Panc1 (cell line): Measurements from ENCODE around the gene ZNF236. TPM values are rescaled to one million over a fixed set of nuclear protein-coding genes. Genes with fewer than 3 reads are reported as not detected.

Experiments used
- ATAC-seq: fragments of 200-7000 bp; cut with Tn5 transposase; 2 replicates; pipeline ENCODE4 v1.9.1; 2020; ENCODE audit warnings: mild to moderate bottlenecking, moderate library complexity
- BruUV-seq: library from RNA; stranded (reverse); fragments of 400-500 nt; replicated peaks from 2 replicates; lab custom pipeline; 2021; lab: Mats Ljungman, UMichigan
- CTCF ChIA-PET: fragments of 300-600 bp; sonication (Branson Sonifier 250); formaldehyde crosslinking; loops from one replicate; lab custom pipeline; 2022; ENCODE audit warnings: antibody characterized with exemption; lab: Charles Lee
- POLR2A ChIA-PET: fragments of 300-600 bp; sonication (Branson Sonifier 250); formaldehyde crosslinking; loops from one replicate; lab custom pipeline; 2022; ENCODE audit warnings: antibody characterized with exemption; lab: Charles Lee
- DNase-seq: peaks from one replicate; pipeline ENCODE4 v3.0.0-alpha.2; 2010; ENCODE audit warnings: low read depth, low spot score
- H3K27ac ChIP-seq: 2 replicates; pipeline ENCODE4 v1.5.1; 2011; ENCODE audit warnings: mild to moderate bottlenecking, low read length, inconsistent platforms
- H3K27me3 ChIP-seq: fragments of 200-500 bp; sonication (Bioruptor generic); 2 replicates; pipeline ENCODE4 v1.6.0; 2014; ENCODE audit warnings: low read length, inconsistent platforms; ENCODE audit not compliant: control insufficient read depth, insufficient read depth
- H3K36me3 ChIP-seq: fragments of 200-500 bp; sonication (Bioruptor generic); 2 replicates; pipeline ENCODE4 v1.5.1; 2014; ENCODE audit warnings: inconsistent platforms, mild to moderate bottlenecking, low read length, moderate library complexity; ENCODE audit not compliant: control insufficient read depth, insufficient read depth
- H3K4me1 ChIP-seq: 2 replicates; pipeline ENCODE4 v1.5.1; 2011; ENCODE audit warnings: inconsistent platforms, mild to moderate bottlenecking, low read length, moderate library complexity; ENCODE audit not compliant: control insufficient read depth, insufficient read depth
- H3K4me3 ChIP-seq, 2 experiments: 2 replicates each; pipeline ENCODE4 v1.5.1; 2011 to 2012; ENCODE audit warnings: low read depth in 2 of 2, low read length in 2 of 2, mild to moderate bottlenecking in 2 of 2, inconsistent platforms in 1 of 2, moderate library complexity in 1 of 2
- H3K9me3 ChIP-seq: fragments of 200-500 bp; sonication (Bioruptor generic); 2 replicates; pipeline ENCODE4 v1.5.1; 2014; ENCODE audit warnings: low read depth, mild to moderate bottlenecking, inconsistent platforms, low read length, moderate library complexity; ENCODE audit not compliant: control insufficient read depth, insufficient read depth
- CTCF ChIP-seq: fragments of 450-650 bp; IDR thresholded peaks from 2 replicates; pipeline ENCODE4 v1.5.1; 2017; ENCODE audit warnings: mild to moderate bottlenecking
- POLR2AphosphoS5 ChIP-seq: IDR thresholded peaks from 2 replicates; pipeline ENCODE4 v1.6.1; 2012; ENCODE audit warnings: mild to moderate bottlenecking, low read depth, low read length, moderate library complexity
- REST ChIP-seq, 2 experiments: IDR thresholded peaks; 2 replicates each; pipeline ENCODE4 v1.6.1; 2011 to 2012; ENCODE audit warnings: low read depth in 2 of 2, control low read depth in 1 of 2, low read length in 1 of 2, mild to moderate bottlenecking in 1 of 2, moderate library complexity in 1 of 2; ENCODE audit not compliant: insufficient read depth in 1 of 2
- SIN3A ChIP-seq: IDR thresholded peaks from 2 replicates; pipeline ENCODE4 v1.6.1; 2012; ENCODE audit warnings: low read depth, mild to moderate bottlenecking, low read length, moderate library complexity, borderline replicate concordance; ENCODE audit not compliant: insufficient read depth
- TCF7L2 ChIP-seq: IDR thresholded peaks from 2 replicates; pipeline ENCODE4 v1.6.1; 2011; ENCODE audit warnings: mild to moderate bottlenecking, low read depth, low read length, inconsistent platforms
- in situ Hi-C: cut with HindIII; loops from 2 replicates; pipeline ENCODE4 v1.10.0; 2016; ENCODE audit warnings: low sequenced_read_pairs, low pct_unique_long_range_greater_than_20kb
- intact Hi-C: fragments of 100-400 bp; cut with micrococcal nuclease; formaldehyde crosslinking; loops from one replicate; pipeline ENCODE4 v1.10.0; 2022; ENCODE audit not compliant: unreplicated experiment
- total RNA-seq: library from RNA; stranded (reverse); gene quantifications from one replicate; pipeline ENCODE4 v1.2.1, GENCODE V29; 2021; ENCODE audit not compliant: unreplicated experiment

ZNF236 gene
- total RNA-seq, 1 experiment from 2014 or later: 32.2 TPM

GRCh38 chr18:76839086-76839794 is 16.9 kb downstream of the ZNF236 start:
- Histone ChIP-seq H3K9me3 (no peaks in the 10 kb centered on the region), H3K4me3 (peak overlapping the region; percentile 31 to 47), H3K27me3 (no peaks in the 10 kb centered on the region), H3K36me3 (no peaks in the 10 kb centered on the region), H3K4me1 (peaks cover 29% of the 10 kb centered on the region), H3K27ac (peak overlapping the region; percentile 86)
- ChIA-PET CTCF (no interaction called here), POLR2A (no interaction called here)
- intact Hi-C loops: no loop called here
- BruUV-seq: no TSS peak
- in situ Hi-C loops: no loop called here
- TF ChIP-seq POLR2AphosphoS5: no peak
- TF ChIP-seq CTCF: no peak
- no peak for TF ChIP-seq REST (IDR thresholded peaks at IDR 0.05; ENCODE audit: insufficient read depth in 1 of 2, low read depth in 2 of 2, low read length in 1 of 2)
- no peak for TF ChIP-seq SIN3A
- no peak for TF ChIP-seq TCF7L2
- ATAC-seq: peak; percentile 49; the same call in 1 of the 2 replicates
- DNase-seq: no peak

- intact Hi-C loops: no loop called here
- no peak overlapping the region for H3K4me3 ChIP-seq
- H3K27me3 ChIP-seq: no peaks in the 10 kb centered on the region
- H3K4me1 ChIP-seq: peaks cover 33% of the 10 kb centered on the region
- no peak for ATAC-seq
- ChIA-PET POLR2A (no interaction called here), CTCF (no interaction called here)
- H3K36me3 ChIP-seq: no peaks in the 10 kb centered on the region
- H3K9me3 ChIP-seq: no peaks in the 10 kb centered on the region
- no peak for TF ChIP-seq TCF7L2
- no peak for TF ChIP-seq SIN3A
- TF ChIP-seq POLR2AphosphoS5: no peak
- no peak for TF ChIP-seq CTCF
- TF ChIP-seq REST (IDR thresholded peaks at IDR 0.05; ENCODE audit: insufficient read depth in 1 of 2, low read depth in 2 of 2, low read length in 1 of 2): no peak
- no TSS peak for BruUV-seq
- no peak for DNase-seq
- in situ Hi-C loops: no loop called here
- H3K27ac ChIP-seq: no peak overlapping the region
Measured at GRCh38 chr18:76842837-76843530, 20.6 kb downstream of the ZNF236 start.
